K562 (cell line): ENCODE measurements around the gene VANGL1. TPM values are rescaled to one million over a fixed set of nuclear protein-coding genes. Genes with fewer than 3 reads are reported as not detected.

Experiments used
- ATAC-seq: fragments of 200-7000 bp; cut with Tn5 transposase; 3 replicates; pipeline ENCODE4 v1.9.1; 2020; ENCODE audit warnings: moderate library complexity
- BruUV-seq: library from RNA; stranded (reverse); fragments of 400-500 nt; replicated peaks from 2 replicates; lab custom pipeline; 2021; lab: Mats Ljungman, UMichigan
- CTCF ChIA-PET: fragments of 300-600 bp; formaldehyde crosslinking; extraction: SDS; loops from one replicate; lab custom pipeline; 2021; ENCODE audit warnings: low intra/inter-chr PET ratio; lab: Yijun Ruan, JAX
- POLR2A ChIA-PET: fragments of 300-600, 350-650 bp; sonication (Branson Sonifier 250); formaldehyde crosslinking; extraction: SDS; loops from one replicate; lab custom pipeline; 2021; ENCODE audit warnings: antibody characterized with exemption, inconsistent platforms; lab: Yijun Ruan, JAX
- DNase-seq, 4 experiments: peaks; one replicate each; pipeline versions ENCODE4 v3.0.0 to v3.0.0-alpha.2; 2011 to 2018; ENCODE audit warnings: low spot score in 3 of 4, mixed read lengths in 3 of 4; ENCODE audit errors: extremely low read depth in 1 of 4
- FAIRE-seq: peaks from 2 replicates; lab custom pipeline; 2011; peaks lifted over from hg19 to GRCh38; lab: Jason Lieb, UNC
- H2AFZ ChIP-seq: 2 replicates; pipeline ENCODE4 v1.6.0; 2011; ENCODE audit warnings: low read depth, low read length, control low read depth, inconsistent platforms
- H3K27ac ChIP-seq: fragments of 200-600 bp; 3 replicates; pipeline ENCODE4 v1.8.0; 2011; ENCODE audit warnings: low read depth, mild to moderate bottlenecking, control low read depth, inconsistent platforms, low read length, moderate library complexity, mixed read lengths; ENCODE audit errors: extremely low read depth
- H3K27me3 ChIP-seq, 2 experiments: fragments of 300-600 bp in 1 of 2; 2 replicates in 1 of 2; 3 replicates in 1 of 2; pipeline versions ENCODE4 v1.6.0 to v1.8.0; 2011; ENCODE audit warnings: inconsistent platforms in 2 of 2, low read length in 2 of 2, mild to moderate bottlenecking in 1 of 2, mixed read lengths in 1 of 2, moderate library complexity in 1 of 2; ENCODE audit not compliant: control insufficient read depth in 2 of 2, insufficient read depth in 2 of 2
- H3K36me3 ChIP-seq: fragments of 300-600 bp; 3 replicates; pipeline ENCODE4 v1.8.0; 2011; ENCODE audit warnings: mild to moderate bottlenecking, low read length, inconsistent platforms; ENCODE audit not compliant: control insufficient read depth, insufficient read depth
- H3K4me1 ChIP-seq, 2 experiments: fragments of 200-600 bp in 1 of 2; replicated peaks in 1 of 2; 2 replicates in 1 of 2; 3 replicates in 1 of 2; pipeline versions ENCODE4 v1.5.1 to v1.8.0; 2011; ENCODE audit warnings: inconsistent platforms in 2 of 2, low read length in 2 of 2, mild to moderate bottlenecking in 1 of 2, mixed read lengths in 1 of 2, moderate library complexity in 1 of 2; ENCODE audit not compliant: control insufficient read depth in 2 of 2, insufficient read depth in 2 of 2
- H3K4me2 ChIP-seq: 2 replicates; pipeline ENCODE4 v1.6.1; 2011; ENCODE audit warnings: low read length, control low read depth, inconsistent platforms, mixed read lengths; ENCODE audit not compliant: insufficient read depth
- H3K4me3 ChIP-seq: fragments of 200-600 bp; sonication (generic), shearing (Covaris generic); 2 replicates; pipeline ENCODE4 v1.5.1; 2016; ENCODE audit warnings: control low read depth, inconsistent platforms
- H3K79me2 ChIP-seq: fragments of 200-600 bp; 3 replicates; pipeline ENCODE4 v1.8.0; 2011; ENCODE audit warnings: low read length, inconsistent platforms; ENCODE audit not compliant: control insufficient read depth, insufficient read depth
- H3K9ac ChIP-seq, 2 experiments: 2 replicates each; pipeline versions ENCODE4 v1.6.0 to v1.6.1; 2011; ENCODE audit warnings: low read depth in 2 of 2, low read length in 2 of 2, control low read depth in 1 of 2, inconsistent platforms in 1 of 2, mild to moderate bottlenecking in 1 of 2, mixed read lengths in 1 of 2; ENCODE audit not compliant: insufficient read depth in 1 of 2
- H3K9me1 ChIP-seq: one replicate; pipeline ENCODE4 v1.6.0; 2011; ENCODE audit warnings: inconsistent platforms, mild to moderate bottlenecking, low read length, moderate library complexity; ENCODE audit not compliant: control insufficient read depth, insufficient read depth
- H3K9me3 ChIP-seq: replicated peaks from 2 replicates; pipeline ENCODE4 v1.5.1; 2011; ENCODE audit warnings: low read depth, low read length, inconsistent platforms; ENCODE audit not compliant: control insufficient read depth, insufficient read depth
- H4K20me1 ChIP-seq: replicated peaks from 2 replicates; pipeline ENCODE4 v1.6.1; 2011; ENCODE audit warnings: low read length, inconsistent platforms, mixed read lengths; ENCODE audit not compliant: control insufficient read depth, insufficient read depth
- ARNT ChIP-seq, 2 experiments: fragments of 450-650 bp; IDR thresholded peaks; 2 replicates each; pipeline ENCODE4 v1.6.1; 2016; ENCODE audit warnings: mild to moderate bottlenecking in 1 of 2
- CTBP1 ChIP-seq: fragments of 450-650 bp; IDR thresholded peaks from 2 replicates; pipeline ENCODE4 v1.6.1; 2016; ENCODE audit warnings: borderline replicate concordance
- HNRNPLL ChIP-seq: fragments of 200-400 bp; formaldehyde crosslinking; IDR thresholded peaks from 2 replicates; pipeline ENCODE4 v1.6.1; 2017; ENCODE audit warnings: low read length, low read depth, mild to moderate bottlenecking; ENCODE audit not compliant: poor library complexity, severe bottlenecking
- JUND ChIP-seq, 2 experiments: IDR thresholded peaks; 2 replicates in 1 of 2; 3 replicates in 1 of 2; pipeline ENCODE4 v1.6.1; 2011; ENCODE audit warnings: borderline replicate concordance in 2 of 2, low read depth in 2 of 2, low read length in 2 of 2, improper control_type of control experiment in 1 of 2, missing biosample characterization in 1 of 2, missing genetic modification characterization in 1 of 2, missing genetic modification reagents in 1 of 2
- MAZ ChIP-seq, 2 experiments: fragments of 450-650 bp in 1 of 2; sonication (generic) in 1 of 2; formaldehyde crosslinking; IDR thresholded peaks in 1 of 2; conservative IDR thresholded peaks in 1 of 2; 2 replicates each; pipeline versions ENCODE4 v1.4.0 to v1.5.0; 2020; ENCODE audit warnings: mild to moderate bottlenecking in 1 of 2, missing genetic modification reagents in 1 of 2
- NFYB ChIP-seq: IDR thresholded peaks from 2 replicates; pipeline ENCODE4 v1.6.1; 2011; ENCODE audit warnings: mild to moderate bottlenecking, moderate library complexity; ENCODE audit not compliant: insufficient read length; ENCODE audit errors: extremely low read depth
- RAD51 ChIP-seq: fragments of 450-650 bp; IDR thresholded peaks from 2 replicates; pipeline ENCODE4 v1.7.1; 2016; ENCODE audit warnings: low read depth, mild to moderate bottlenecking, borderline replicate concordance
- SPI1 ChIP-seq: IDR thresholded peaks from 2 replicates; pipeline ENCODE4 v1.6.1; 2011; ENCODE audit warnings: low read depth, low read length, control low read depth, borderline replicate concordance
- TCF3 ChIP-seq: sonication (generic); formaldehyde crosslinking; IDR thresholded peaks from 2 replicates; pipeline ENCODE4 v1.4.0; 2020; ENCODE audit warnings: mild to moderate bottlenecking, missing genetic modification reagents
- XRCC3 ChIP-seq: fragments of 450-650 bp; IDR thresholded peaks from 2 replicates; pipeline ENCODE4 v1.6.1; 2017; ENCODE audit warnings: mild to moderate bottlenecking, moderate library complexity
- ZBTB12 ChIP-seq: fragments of 250-450 bp; sonication (Bioruptor Pico); IDR thresholded peaks from 2 replicates; pipeline ENCODE4 v1.4.0; 2020
- ZNF175 ChIP-seq: fragments of 200-800 bp; sonication (Bioruptor generic); IDR thresholded peaks from 2 replicates; pipeline ENCODE4 v1.6.1; 2016; ENCODE audit warnings: low read depth, mild to moderate bottlenecking, missing genetic modification characterization, missing compliant biosample characterization
- ZNF354B ChIP-seq: fragments of 250-450 bp; sonication (Bioruptor Pico); IDR thresholded peaks from 2 replicates; pipeline ENCODE4 v1.4.0; 2020
- WGBS: fragments of 100-300 bp; shearing (Covaris generic); methylation state at CpG from one replicate; pipeline ENCODE4 v1.1.6; 2016; ENCODE audit warnings: low coverage, mixed read lengths; ENCODE audit not compliant: insufficient coverage; ENCODE audit errors: missing lambda C conversion rate; 5-methylcytosine and 5-hydroxymethylcytosine counted together
- in situ Hi-C: fragments of 300-500 bp; cut with MboI; formaldehyde crosslinking; loops from 4 replicates; pipeline ENCODE4 v1.15.0; 2018; ENCODE audit warnings: inconsistent platforms, mixed read lengths
- intact Hi-C: fragments of 100-400 bp; cut with micrococcal nuclease; formaldehyde crosslinking; loops from 2 replicates; pipeline ENCODE4 v1.14.2; 2022
- polyA plus RNA-seq, 8 experiments: library from polyadenylated mRNA; depleted of rRNA in 4 of 8; stranded (reverse) in 5 of 8; unstranded in 3 of 8; fragments of >200 nt; fragmentation: Nextera tagmentation in 2 of 8; fragmentation: Illumina TruSeq in 1 of 8; extraction: Ambion mirVana in 2 of 8; extraction: Trizol in 1 of 8; gene quantifications; 2 replicates each; pipeline versions ENCODE4 v1.2.1 to v1.2.3, GENCODE V29; 2011 to 2014; ENCODE audit warnings: inconsistent platforms in 1 of 8, missing spikeins in 1 of 8
- total RNA-seq, 7 experiments: library from RNA; depleted of rRNA in 6 of 7; stranded (reverse); fragments of >200 nt in 6 of 7; fragmentation: Illumina TruSeq in 2 of 7; extraction: Trizol in 2 of 7; gene quantifications; 2 replicates each; pipeline versions ENCODE4 v1.2.1 to v1.2.3, GENCODE V29; 2011 to 2021; ENCODE audit warnings: low replicate concordance in 1 of 7

The VANGL1 gene
- total and polyA plus RNA-seq, 9 of the 15 experiments (the other 6 are each of a cell fraction or from before 2014, with no cell fraction given) = 0.90 to 12.8 (median 9.6) TPM

- Histone ChIP-seq H3K36me3 (peaks cover 71% of the 10 kb centered on the region), H3K4me2 (no peak overlapping the region), H3K9ac (no peak overlapping the region; a peak in 1 of 4 replicates), H3K9me1 (no peaks in the 10 kb centered on the region), H3K4me3 (no peak overlapping the region), H3K79me2 (peaks cover 10% of the 10 kb centered on the region; the same call in 2 of the 3 replicates), H3K4me1 (peaks cover 11 to 41% of the 10 kb centered on the region in 2 experiments), H2AFZ (no peak overlapping the region), H3K27ac (no peak overlapping the region), H4K20me1 (no peaks in the 10 kb centered on the region), H3K27me3 (no peaks in the 10 kb centered on the region), H3K9me3 (no peaks in the 10 kb centered on the region)
- BruUV-seq = no TSS peak
- TF ChIP-seq XRCC3 (no peak), TCF3 (CRISPR knock-in tag) (no peak), ARNT (IDR thresholded peaks at IDR 0.05) (no peak), SPI1 (no peak), NFYB (no peak), HNRNPLL (no peak), RAD51 (no peak), MAZ (CRISPR knock-in tag; conservative IDR thresholded peaks at IDR 0.05 in 1 of 2, IDR thresholded peaks at IDR 0.05 in 1 of 2) (no peak), ZBTB12 (CRISPR knock-in tag) (no peak), ZNF175 (no peak), ZNF354B (CRISPR knock-in tag) (no peak), CTBP1 (no peak), JUND (IDR thresholded peaks at IDR 0.05; ENCODE audit: borderline replicate concordance, low read depth, low read length) (no peak), JUND (tag; IDR thresholded peaks at IDR 0.05; ENCODE audit: borderline replicate concordance, low read depth, low read length) (no peak)
- ChIA-PET POLR2A (interaction anchor here (0.7 to 3.4 kb wide), 2 partner anchors 13 to 46 kb away, joined by 3 to 16 read pairs; no protein-coding TSS in a partner anchor), CTCF (no interaction called here)
- ATAC-seq (no peak), DNase-seq (no peak), FAIRE-seq (no peak)
- intact Hi-C loops (no loop called here), in situ Hi-C loops (no loop called here)
- 70% methylated on average over 3 of the region's 4 CpGs for WGBS
Observed at GRCh38 chr1:115666702-115667101, 24.9 kb downstream of the VANGL1 start.
